HG03064 (cell line): ENCODE results near the gene HOXC12.

Experiments
- ATAC-seq: cut with Tn5 transposase; IDR thresholded peaks from one replicate; pipeline ENCODE4 v1.9.1; 2021; ENCODE audit warnings: low read depth; ENCODE audit not compliant: unreplicated experiment

The HOXC12 gene

GRCh38 chr12:53955036-53955775 lies 503 bp downstream of the HOXC12 start:
- no peak for ATAC-seq

GRCh38 chr12:53955776-53956250 lies 1.1 kb downstream of the HOXC12 start:
- ATAC-seq: no peak

- no peak for ATAC-seq
Measured at GRCh38 chr12:53956251-53956887, 1.7 kb downstream of the HOXC12 start.

GRCh38 chr12:53956914-53957536 lies 2.3 kb downstream of the HOXC12 start:
- ATAC-seq: no peak

GRCh38 chr12:53958128-53958527 lies 3.4 kb downstream of the HOXC12 start:
- no peak for ATAC-seq

- no peak for ATAC-seq
Measured at GRCh38 chr12:53959314-53959713, 4.6 kb downstream of the HOXC12 start.

- no peak for ATAC-seq
Measured at GRCh38 chr12:53960187-53961024, 5.7 kb downstream of the HOXC12 start.

GRCh38 chr12:53961025-53961761 lies 6.5 kb downstream of the HOXC12 start:
- ATAC-seq: no peak

- ATAC-seq: no peak
Measured at GRCh38 chr12:53963005-53963404, 8.3 kb downstream of the HOXC12 start.

GRCh38 chr12:53963434-53964314 lies 9.0 kb downstream of the HOXC12 start:
- ATAC-seq: no peak

GRCh38 chr12:53964315-53964713 lies 9.6 kb downstream of the HOXC12 start:
- ATAC-seq: no peak

- no peak for ATAC-seq
Measured at GRCh38 chr12:53965281-53966084, 10.8 kb downstream of the HOXC12 start.

- ATAC-seq: no peak
Measured at GRCh38 chr12:53966085-53966384, 11.3 kb downstream of the HOXC12 start.

- no peak for ATAC-seq
Measured at GRCh38 chr12:53966385-53967133, 11.9 kb downstream of the HOXC12 start.

- ATAC-seq: no peak
Measured at GRCh38 chr12:53967421-53967925, 12.8 kb downstream of the HOXC12 start.

GRCh38 chr12:53968214-53969127 lies 13.8 kb downstream of the HOXC12 start:
- ATAC-seq: no peak
